Loucy (cell line): Measurements from ENCODE around the gene MMP11.

Source experiments
- H2AFZ ChIP-seq: fragments of 200-600 bp; sonication (generic); 2 replicates; pipeline ENCODE4 v1.6.0; 2016; ENCODE audit warnings: antibody characterized with exemption, mild to moderate bottlenecking, low read length, moderate library complexity
- H3F3A ChIP-seq: fragments of 200-600 bp; 2 replicates; pipeline ENCODE4 v1.6.0; 2016; ENCODE audit warnings: antibody characterized with exemption, low read depth, mild to moderate bottlenecking
- H3K27me3 ChIP-seq: fragments of 200-600 bp; sonication (generic); 2 replicates; pipeline ENCODE4 v1.6.1; 2014; ENCODE audit warnings: low read length, mild to moderate bottlenecking; ENCODE audit not compliant: insufficient read depth, poor library complexity, severe bottlenecking
- H3K36me3 ChIP-seq: fragments of 200-600 bp; sonication (generic); 2 replicates; pipeline ENCODE4 v1.6.1; 2016; ENCODE audit warnings: low read length; ENCODE audit not compliant: insufficient read depth
- H3K4me1 ChIP-seq: fragments of 200-600 bp; sonication (generic); 2 replicates; pipeline ENCODE4 v1.5.1; 2014; ENCODE audit warnings: low read length, mild to moderate bottlenecking; ENCODE audit not compliant: insufficient read depth, poor library complexity, severe bottlenecking
- H3K4me2 ChIP-seq: fragments of 200-600 bp; sonication (generic); 2 replicates; pipeline ENCODE4 v1.6.0; 2014; ENCODE audit warnings: antibody characterized with exemption, low read length, low read depth, mild to moderate bottlenecking; ENCODE audit not compliant: poor library complexity, severe bottlenecking
- H3K4me3 ChIP-seq: fragments of 200-600 bp; sonication (generic); 2 replicates; pipeline ENCODE4 v1.5.1; 2014; ENCODE audit warnings: low read length, mild to moderate bottlenecking, mixed read lengths; ENCODE audit not compliant: poor library complexity, severe bottlenecking
- H3K79me2 ChIP-seq: fragments of 200-600 bp; sonication (generic); 2 replicates; pipeline ENCODE4 v1.6.1; 2014; ENCODE audit warnings: low read length; ENCODE audit not compliant: insufficient read depth
- H3K9ac ChIP-seq: fragments of 200-600 bp; sonication (generic); 2 replicates; pipeline ENCODE4 v1.6.0; 2014; ENCODE audit warnings: mild to moderate bottlenecking, low read depth, low read length, moderate library complexity; ENCODE audit not compliant: poor library complexity, severe bottlenecking
- H3K9me2 ChIP-seq: fragments of 200-600 bp; sonication (generic); replicated peaks from 2 replicates; pipeline ENCODE4 v1.6.1; 2016; ENCODE audit warnings: low read depth, low read length, mixed read lengths
- H3K9me3 ChIP-seq: fragments of 200-600 bp; sonication (generic); 2 replicates; pipeline ENCODE4 v1.6.1; 2014; ENCODE audit warnings: mild to moderate bottlenecking, antibody characterized with exemption, low read length, low read depth; ENCODE audit not compliant: insufficient read depth
- H4K20me1 ChIP-seq: fragments of 200-600 bp; sonication (generic); 2 replicates; pipeline ENCODE4 v1.6.0; 2014; ENCODE audit warnings: antibody characterized with exemption, low read length, mild to moderate bottlenecking; ENCODE audit not compliant: insufficient read depth, poor library complexity, severe bottlenecking
- CTCF ChIP-seq: fragments of 200-600 bp; sonication (generic); conservative IDR thresholded peaks from 2 replicates; pipeline ENCODE4 v1.5.1; 2014; ENCODE audit warnings: mild to moderate bottlenecking, antibody characterized with exemption, low read length
- EZH2phosphoT487 ChIP-seq: fragments of 200-600 bp; IDR thresholded peaks from 2 replicates; pipeline ENCODE4 v1.6.1; 2018; ENCODE audit warnings: antibody characterized with exemption, mild to moderate bottlenecking, moderate library complexity, borderline replicate concordance

Gene MMP11

GRCh38 chr22:23825246-23825905 lies 52.7 kb downstream of the MMP11 start:
- H4K20me1 ChIP-seq = no peaks in the 10 kb centered on the region
- no peaks in the 10 kb centered on the region for H3K27me3 ChIP-seq
- TF ChIP-seq EZH2phosphoT487 (no peak), CTCF (no peak)

GRCh38 chr22:23826510-23827350 lies 54.1 kb downstream of the MMP11 start:
- no peak for TF ChIP-seq EZH2phosphoT487
- no peak for TF ChIP-seq CTCF
- no peak overlapping the region for H3K9ac ChIP-seq
- no peak overlapping the region for H3K4me2 ChIP-seq
- no peaks in the 10 kb centered on the region for H3K4me1 ChIP-seq
- no peaks in the 10 kb centered on the region for H3F3A ChIP-seq
- no peak overlapping the region for H2AFZ ChIP-seq
- H3K9me3 ChIP-seq = no peaks in the 10 kb centered on the region
- peaks cover 91% of the 10 kb centered on the region; the same call in 1 of the 2 replicates for H3K36me3 ChIP-seq
- no peak overlapping the region for H3K4me3 ChIP-seq
- no peaks in the 10 kb centered on the region for H3K27me3 ChIP-seq
- H4K20me1 ChIP-seq = peaks cover 5% of the 10 kb centered on the region
- H3K9me2 ChIP-seq = no peaks in the 10 kb centered on the region
- H3K79me2 ChIP-seq = peaks cover 9% of the 10 kb centered on the region; the same call in 1 of the 2 replicates

More at GRCh38 chr22:23825246-23825905, 52.7 kb downstream of the MMP11 start:
- Histone ChIP-seq H3K4me1 (no peaks in the 10 kb centered on the region), H3K79me2 (no peaks in the 10 kb centered on the region), H3F3A (no peaks in the 10 kb centered on the region), H3K9ac (peak overlapping the region; percentile 52), H3K9me3 (no peaks in the 10 kb centered on the region), H2AFZ (no peak overlapping the region), H3K4me2 (no peak overlapping the region), H3K9me2 (no peaks in the 10 kb centered on the region), H3K4me3 (no peak overlapping the region), H3K36me3 (peaks cover 92% of the 10 kb centered on the region; the same call in 1 of the 2 replicates)

- no peak overlapping the region for H3K4me2 ChIP-seq
- peaks cover 85% of the 10 kb centered on the region; the same call in 1 of the 2 replicates for H3K36me3 ChIP-seq
- peaks cover 6% of the 10 kb centered on the region for H4K20me1 ChIP-seq
- H2AFZ ChIP-seq = no peak overlapping the region
- peaks cover 10% of the 10 kb centered on the region; the same call in 1 of the 2 replicates for H3K79me2 ChIP-seq
- TF ChIP-seq CTCF (no peak), EZH2phosphoT487 (no peak)
- H3F3A ChIP-seq = no peaks in the 10 kb centered on the region
- H3K9me3 ChIP-seq = no peaks in the 10 kb centered on the region
- no peaks in the 10 kb centered on the region for H3K9me2 ChIP-seq
- H3K4me3 ChIP-seq = no peak overlapping the region
- no peaks in the 10 kb centered on the region for H3K27me3 ChIP-seq
- no peak overlapping the region for H3K9ac ChIP-seq
- H3K4me1 ChIP-seq = no peaks in the 10 kb centered on the region
These were observed 54.8 kb downstream of the MMP11 start for GRCh38 chr22:23827351-23827995.
